Retinal pigment epithelial cell (primary cell): ENCODE measurements around the gene EVI5.

Experiments used
- DNase-seq: peaks from one replicate; pipeline ENCODE4 v3.0.0-alpha.2; 2010; ENCODE audit warnings: low read depth
- H3K4me3 ChIP-seq: 2 replicates; pipeline ENCODE4 v1.5.1; 2011; ENCODE audit warnings: mild to moderate bottlenecking, low read length, control low read depth, moderate library complexity
- TF ChIP-seq, protein P1 (sequence below): conservative IDR thresholded peaks from 2 replicates; pipeline ENCODE4 v1.5.1; 2011; ENCODE audit warnings: low read depth, low read length, control low read depth, inconsistent platforms

The EVI5 gene

DNA sequence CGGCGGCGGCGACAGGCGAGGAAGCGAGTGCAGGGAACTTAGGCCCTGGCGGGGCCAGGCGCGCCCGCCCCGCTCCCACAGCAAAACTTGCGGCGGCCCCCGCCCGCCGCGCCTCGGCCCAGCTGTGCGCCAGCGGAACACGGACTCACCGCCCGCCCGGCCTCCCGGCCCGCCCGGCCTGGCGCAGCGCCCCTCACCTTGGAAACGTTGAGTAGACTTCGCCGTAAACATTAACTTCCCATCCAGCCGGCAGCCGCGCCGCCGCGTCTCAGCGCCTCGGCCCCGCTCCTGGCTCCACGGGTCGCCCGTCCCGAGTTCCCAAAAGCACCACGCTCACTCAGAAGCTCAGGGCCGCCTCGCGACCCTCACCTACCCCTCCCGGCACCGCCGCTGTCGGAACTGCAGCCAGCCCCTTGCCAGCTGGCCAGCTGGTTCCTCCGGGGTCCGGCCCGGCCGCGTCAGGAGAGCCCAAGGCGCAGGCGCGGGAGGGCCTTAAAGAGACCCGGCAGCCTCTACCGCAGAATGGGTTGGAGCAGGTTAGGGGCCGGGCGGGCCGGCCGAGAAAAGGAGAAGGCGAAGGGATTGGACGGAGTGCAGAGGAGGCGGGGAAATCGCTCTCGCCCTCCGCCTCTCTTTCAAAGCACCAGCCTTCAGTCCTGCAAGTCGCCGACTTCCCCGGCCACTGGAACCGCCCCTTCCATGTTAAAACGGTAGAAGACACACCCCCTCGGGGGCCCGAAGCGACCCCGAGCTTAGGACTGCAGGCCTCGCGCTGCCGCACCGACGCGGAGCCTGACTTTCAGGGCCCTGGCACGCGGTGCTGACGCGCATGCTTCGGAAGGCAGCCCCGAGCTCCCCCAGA is at the start of gene EVI5:
Gene EVI5, minus strand, starts transcription at position 470 of the 862 bp plus-strand sequence. CDS start 48,562 bp downstream, outside the sequence.
- peak within 1 kb of the TSS; percentile 84 for H3K4me3 ChIP-seq
- TF ChIP-seq, protein P1, sequence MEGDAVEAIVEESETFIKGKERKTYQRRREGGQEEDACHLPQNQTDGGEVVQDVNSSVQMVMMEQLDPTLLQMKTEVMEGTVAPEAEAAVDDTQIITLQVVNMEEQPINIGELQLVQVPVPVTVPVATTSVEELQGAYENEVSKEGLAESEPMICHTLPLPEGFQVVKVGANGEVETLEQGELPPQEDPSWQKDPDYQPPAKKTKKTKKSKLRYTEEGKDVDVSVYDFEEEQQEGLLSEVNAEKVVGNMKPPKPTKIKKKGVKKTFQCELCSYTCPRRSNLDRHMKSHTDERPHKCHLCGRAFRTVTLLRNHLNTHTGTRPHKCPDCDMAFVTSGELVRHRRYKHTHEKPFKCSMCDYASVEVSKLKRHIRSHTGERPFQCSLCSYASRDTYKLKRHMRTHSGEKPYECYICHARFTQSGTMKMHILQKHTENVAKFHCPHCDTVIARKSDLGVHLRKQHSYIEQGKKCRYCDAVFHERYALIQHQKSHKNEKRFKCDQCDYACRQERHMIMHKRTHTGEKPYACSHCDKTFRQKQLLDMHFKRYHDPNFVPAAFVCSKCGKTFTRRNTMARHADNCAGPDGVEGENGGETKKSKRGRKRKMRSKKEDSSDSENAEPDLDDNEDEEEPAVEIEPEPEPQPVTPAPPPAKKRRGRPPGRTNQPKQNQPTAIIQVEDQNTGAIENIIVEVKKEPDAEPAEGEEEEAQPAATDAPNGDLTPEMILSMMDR = no peak
- peak; percentile 94 for DNase-seq

DNA sequence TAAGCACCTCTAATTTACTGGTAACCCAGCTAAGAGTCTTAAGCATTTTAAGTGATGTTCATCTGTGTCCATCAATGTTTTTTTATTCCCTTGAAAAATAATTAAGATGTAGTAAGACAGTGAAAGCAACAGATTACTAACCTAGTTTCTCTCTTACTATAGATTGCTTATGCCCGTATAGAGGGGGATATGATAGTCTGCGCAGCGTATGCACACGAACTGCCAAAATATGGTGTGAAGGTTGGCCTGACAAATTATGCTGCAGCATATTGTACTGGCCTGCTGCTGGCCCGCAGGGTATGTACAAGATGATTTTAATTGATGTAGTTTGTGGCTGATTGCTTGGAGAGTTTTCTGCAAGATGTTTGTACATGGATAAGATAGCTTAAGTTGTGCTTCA is 49.7 kb upstream of the EVI5 start:
- no peak for DNase-seq
- H3K4me3 ChIP-seq = peak overlapping the region; percentile 100

DNA sequence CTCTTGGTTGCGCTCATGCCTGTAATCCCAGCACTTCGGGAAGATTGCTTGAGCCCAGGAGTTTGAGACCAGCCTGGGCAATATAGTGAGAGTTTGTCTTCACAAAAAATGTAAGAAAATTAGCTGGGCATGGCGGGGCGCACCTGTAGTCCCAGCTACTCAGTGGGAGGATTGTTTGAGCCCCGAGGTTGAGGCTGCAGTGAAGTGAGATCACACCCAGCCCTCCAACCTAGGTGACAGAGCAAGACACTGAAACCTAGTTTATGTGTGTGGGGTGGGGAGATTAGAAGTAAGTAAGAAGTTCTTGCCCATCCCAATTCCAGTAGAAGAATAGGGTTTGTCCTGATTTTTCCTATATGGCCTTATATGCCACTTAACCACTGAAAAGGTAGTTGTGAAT is 48.9 kb upstream of the EVI5 start:
- H3K4me3 ChIP-seq = peak overlapping the region; percentile 100
- TF ChIP-seq, protein P1 = no peak
- DNase-seq = no peak

More for the DNA sequence above, 49.7 kb upstream of the EVI5 start:
- TF ChIP-seq, protein P1 = no peak

DNA sequence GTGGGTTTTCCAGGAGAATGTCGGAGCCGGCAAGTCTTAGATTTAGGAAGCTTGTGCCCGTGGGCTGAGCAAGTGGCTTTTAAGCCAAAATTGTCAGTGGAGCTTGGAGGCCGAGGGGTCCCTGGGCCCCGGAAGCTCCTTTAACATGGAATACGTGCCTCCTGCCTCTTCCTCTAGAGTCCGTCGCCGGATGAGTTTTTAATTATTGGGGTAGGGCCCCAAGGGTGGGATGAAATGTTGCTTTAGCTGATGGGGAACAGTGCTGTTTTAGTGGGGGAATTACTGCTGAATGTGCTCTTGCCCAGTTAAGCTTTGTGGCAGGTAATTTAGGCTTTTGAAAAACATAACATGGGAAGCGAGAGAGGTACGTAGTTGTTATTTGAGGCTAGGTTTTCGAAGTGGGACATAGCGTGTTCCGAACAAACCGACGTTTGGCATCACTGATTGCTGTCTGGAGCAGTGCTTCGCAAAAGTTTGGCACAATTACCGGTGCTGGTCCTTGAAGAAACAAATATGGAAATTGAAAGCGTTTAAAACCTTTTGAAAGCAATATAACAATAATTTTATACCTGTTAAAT is 47.7 kb upstream of the EVI5 start:
- TF ChIP-seq, protein P1 = no peak
- peak overlapping the region; percentile 100 for H3K4me3 ChIP-seq
- DNase-seq = no peak

DNA sequence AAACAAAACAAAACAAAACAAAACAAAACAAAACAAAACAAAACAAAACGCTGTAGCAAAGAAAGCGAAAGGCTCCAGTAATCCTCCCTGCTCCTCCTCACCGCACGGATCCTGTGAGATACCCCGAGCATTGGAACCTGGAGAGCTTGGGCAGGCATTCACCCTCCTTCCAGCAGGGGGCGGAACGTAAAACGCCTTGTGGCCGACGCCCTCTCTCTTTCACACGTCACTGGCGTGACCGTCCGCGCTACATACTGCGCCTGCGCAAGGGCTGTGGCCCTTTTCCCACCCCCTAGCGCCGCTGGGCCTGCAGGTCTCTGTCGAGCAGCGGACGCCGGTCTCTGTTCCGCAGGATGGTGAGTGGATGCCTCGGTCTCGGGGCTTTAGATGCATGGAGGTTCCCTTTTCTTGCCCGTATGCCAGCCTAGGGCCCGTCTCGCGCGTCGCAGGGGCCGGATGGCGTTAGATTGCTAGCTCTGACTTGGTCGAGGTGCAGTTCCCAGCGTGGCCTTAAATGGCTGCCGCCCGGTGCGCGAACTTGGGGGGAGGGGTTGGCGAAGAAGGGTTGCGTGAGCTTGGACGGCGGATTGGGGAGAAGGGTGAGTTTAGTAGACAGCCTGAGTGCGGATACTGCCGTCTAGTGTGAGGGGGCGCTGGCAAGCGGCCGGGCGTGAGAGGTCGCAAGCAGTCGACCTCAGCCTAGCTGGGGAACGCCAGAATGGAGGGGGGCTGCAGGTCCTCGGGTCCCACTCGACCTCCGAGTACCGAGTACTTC is 47.0 kb upstream of the EVI5 start, which contains the start of gene RPL5:
Gene RPL5, plus strand, starts transcription at position 279 of the 775 bp plus-strand sequence. Its CDS starts 75 bp downstream, at position 354.
- TF ChIP-seq, protein P1 = peak; percentile 99
- peak within 1 kb of the TSS; percentile 100 for H3K4me3 ChIP-seq
- peak; percentile 87 for DNase-seq

DNA sequence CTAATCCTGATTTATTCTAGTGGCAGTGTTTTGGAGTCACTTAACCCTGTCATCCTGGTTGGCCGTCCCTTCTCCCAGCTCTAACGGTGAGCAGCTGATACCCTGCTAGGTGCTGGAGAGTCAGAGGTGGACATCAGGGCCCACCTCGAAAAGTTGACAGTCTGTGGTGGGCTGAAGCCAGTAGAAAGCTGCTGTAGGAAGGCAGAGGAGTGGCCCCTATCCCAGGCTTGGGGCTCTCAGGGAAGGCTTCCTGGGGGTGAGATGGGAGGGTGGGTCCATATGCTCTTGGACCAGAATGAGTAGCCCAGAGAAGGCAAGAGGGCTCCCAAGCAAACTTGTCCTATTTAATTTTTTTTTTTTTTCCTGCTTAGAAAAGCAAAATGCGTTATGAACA is 46.5 kb upstream of the EVI5 start:
- TF ChIP-seq, protein P1 = no peak
- DNase-seq = no peak
- peak overlapping the region; percentile 100 for H3K4me3 ChIP-seq
